Loucy (cell line): ENCODE measurements around the gene ITPRIP.

ENCODE experiments used
- EZH2phosphoT487 ChIP-seq: fragments of 200-600 bp; IDR thresholded peaks from 2 replicates; pipeline ENCODE4 v1.6.1; 2018; ENCODE audit warnings: antibody characterized with exemption, mild to moderate bottlenecking, moderate library complexity, borderline replicate concordance
- TF ChIP-seq, protein P1 (sequence below): fragments of 200-600 bp; sonication (generic); conservative IDR thresholded peaks from 2 replicates; pipeline ENCODE4 v1.5.1; 2014; ENCODE audit warnings: mild to moderate bottlenecking, antibody characterized with exemption, low read length

- TF ChIP-seq, protein P1, sequence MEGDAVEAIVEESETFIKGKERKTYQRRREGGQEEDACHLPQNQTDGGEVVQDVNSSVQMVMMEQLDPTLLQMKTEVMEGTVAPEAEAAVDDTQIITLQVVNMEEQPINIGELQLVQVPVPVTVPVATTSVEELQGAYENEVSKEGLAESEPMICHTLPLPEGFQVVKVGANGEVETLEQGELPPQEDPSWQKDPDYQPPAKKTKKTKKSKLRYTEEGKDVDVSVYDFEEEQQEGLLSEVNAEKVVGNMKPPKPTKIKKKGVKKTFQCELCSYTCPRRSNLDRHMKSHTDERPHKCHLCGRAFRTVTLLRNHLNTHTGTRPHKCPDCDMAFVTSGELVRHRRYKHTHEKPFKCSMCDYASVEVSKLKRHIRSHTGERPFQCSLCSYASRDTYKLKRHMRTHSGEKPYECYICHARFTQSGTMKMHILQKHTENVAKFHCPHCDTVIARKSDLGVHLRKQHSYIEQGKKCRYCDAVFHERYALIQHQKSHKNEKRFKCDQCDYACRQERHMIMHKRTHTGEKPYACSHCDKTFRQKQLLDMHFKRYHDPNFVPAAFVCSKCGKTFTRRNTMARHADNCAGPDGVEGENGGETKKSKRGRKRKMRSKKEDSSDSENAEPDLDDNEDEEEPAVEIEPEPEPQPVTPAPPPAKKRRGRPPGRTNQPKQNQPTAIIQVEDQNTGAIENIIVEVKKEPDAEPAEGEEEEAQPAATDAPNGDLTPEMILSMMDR = no peak
- TF ChIP-seq EZH2phosphoT487 = no peak
These were observed 9.2 kb downstream of the ITPRIP start for GRCh38 chr10:104328896-104329710.
